HCT116 (cell line): Measurements from ENCODE around the gene HMGB3. TPM values are rescaled to one million over a fixed set of nuclear protein-coding genes. Genes with fewer than 3 reads are reported as not detected.

Experiments used
- ATAC-seq: fragments of 200-7000 bp; cut with Tn5 transposase; 2 replicates; pipeline ENCODE4 v1.9.1; 2020; ENCODE audit warnings: mild to moderate bottlenecking, moderate library complexity
- BruUV-seq: library from RNA; stranded (reverse); fragments of 400-500 nt; replicated peaks from 2 replicates; lab custom pipeline; 2021; lab: Mats Ljungman, UMichigan
- CTCF ChIA-PET: fragments of 300-600 bp; sonication (Branson Sonifier 250); formaldehyde crosslinking; loops from one replicate; lab custom pipeline; 2021; ENCODE audit warnings: antibody characterized with exemption; lab: Charles Lee
- POLR2A ChIA-PET: fragments of 300-600, 350-600 bp; sonication (Branson Sonifier 250); formaldehyde crosslinking; loops from one replicate; lab custom pipeline; 2021; ENCODE audit warnings: antibody characterized with exemption; lab: Charles Lee
- RAD21 ChIA-PET, 2 experiments: fragments of 300-600 bp; sonication (Branson Sonifier 250); formaldehyde crosslinking; loops; one replicate each; lab custom pipeline; 2023; ENCODE audit warnings: low total read pairs in 2 of 2; ENCODE audit not compliant: uncharacterized antibody in 2 of 2, unreplicated experiment in 2 of 2, low non-redundant PET in 1 of 2; lab: Charles Lee
- DNase-seq: peaks from one replicate; pipeline ENCODE4 v3.0.0-alpha.2; 2010; ENCODE audit warnings: low read depth, low spot score
- H2AFZ ChIP-seq: fragments of 200-600 bp; shearing (Covaris generic), sonication (generic); 2 replicates; pipeline ENCODE4 v1.6.1; 2017; ENCODE audit warnings: low read depth, mixed run types, mixed read lengths, antibody characterized with exemption, low read length; ENCODE audit not compliant: poor library complexity, severe bottlenecking
- H3K27ac ChIP-seq: 2 replicates; pipeline ENCODE4 v1.5.1; 2012; ENCODE audit warnings: low read depth, low read length
- H3K27me3 ChIP-seq: fragments of 200-600 bp; sonication (generic); 2 replicates; pipeline ENCODE4 v1.6.1; 2016; ENCODE audit warnings: mixed run types, low read length, mixed read lengths; ENCODE audit not compliant: insufficient read depth
- H3K36me3 ChIP-seq, 2 experiments: fragments of 200-500 bp in 1 of 2; fragments of 200-600 bp in 1 of 2; sonication (Bioruptor generic) in 1 of 2; sonication (generic) in 1 of 2; 2 replicates each; pipeline versions ENCODE4 v1.5.1 to v1.6.1; 2014 to 2016; ENCODE audit warnings: low read length in 2 of 2, inconsistent platforms in 1 of 2, mixed read lengths in 1 of 2, mixed run types in 1 of 2; ENCODE audit not compliant: insufficient read depth in 2 of 2, control insufficient read depth in 1 of 2
- H3K4me1 ChIP-seq, 2 experiments: fragments of 200-600 bp in 1 of 2; sonication (generic) in 1 of 2; 2 replicates each; pipeline versions ENCODE4 v1.5.1 to v1.6.1; 2012 to 2017; ENCODE audit warnings: low read length in 2 of 2, inconsistent platforms in 1 of 2, mild to moderate bottlenecking in 1 of 2, mixed read lengths in 1 of 2, mixed run types in 1 of 2, moderate library complexity in 1 of 2; ENCODE audit not compliant: insufficient read depth in 2 of 2, control insufficient read depth in 1 of 2
- H3K4me2 ChIP-seq: fragments of 200-600 bp; sonication (generic); 2 replicates; pipeline ENCODE4 v1.6.1; 2017; ENCODE audit warnings: mixed run types, low read length, mixed read lengths
- H3K4me3 ChIP-seq, 2 experiments: fragments of 200-600 bp in 1 of 2; sonication (generic) in 1 of 2; replicated peaks in 1 of 2; 2 replicates each; pipeline ENCODE4 v1.5.1; 2011 to 2016; ENCODE audit warnings: low read length in 2 of 2, control low read depth in 1 of 2, low read depth in 1 of 2, mild to moderate bottlenecking in 1 of 2, mixed read lengths in 1 of 2, mixed run types in 1 of 2
- H3K79me2 ChIP-seq: fragments of 200-600 bp; sonication (generic); 2 replicates; pipeline ENCODE4 v1.6.1; 2017; ENCODE audit warnings: mild to moderate bottlenecking, mixed run types, low read length, moderate library complexity, mixed read lengths; ENCODE audit not compliant: insufficient read depth
- H3K9ac ChIP-seq: fragments of 200-600 bp; sonication (generic); 2 replicates; pipeline ENCODE4 v1.6.1; 2016; ENCODE audit warnings: low read length, mixed read lengths
- H3K9me2 ChIP-seq: fragments of 200-600 bp; sonication (generic), shearing (Covaris generic); 2 replicates; pipeline ENCODE4 v1.6.1; 2017; ENCODE audit warnings: mixed run types, mild to moderate bottlenecking, moderate library complexity; ENCODE audit not compliant: insufficient read depth
- H3K9me3 ChIP-seq, 2 experiments: fragments of 200-500 bp in 1 of 2; fragments of 200-600 bp in 1 of 2; sonication (Bioruptor generic) in 1 of 2; sonication (generic) in 1 of 2; 2 replicates each; pipeline ENCODE4 v1.6.1; 2014 to 2017; ENCODE audit warnings: low read length in 2 of 2, mixed read lengths in 2 of 2, inconsistent platforms in 1 of 2, low read depth in 1 of 2, mild to moderate bottlenecking in 1 of 2, mixed run types in 1 of 2, moderate library complexity in 1 of 2; ENCODE audit not compliant: control insufficient read depth in 1 of 2, insufficient read depth in 1 of 2
- H4K20me1 ChIP-seq: fragments of 200-600 bp; sonication (generic), shearing (Covaris generic); 2 replicates; pipeline ENCODE4 v1.6.1; 2017; ENCODE audit warnings: mixed run types, mild to moderate bottlenecking, moderate library complexity; ENCODE audit not compliant: insufficient read depth
- ATF3 ChIP-seq: IDR thresholded peaks from 2 replicates; pipeline ENCODE4 v1.6.1; 2012
- CEBPB ChIP-seq: IDR thresholded peaks from 2 replicates; pipeline ENCODE4 v1.6.1; 2012; ENCODE audit warnings: low read depth
- EGR1 ChIP-seq: IDR thresholded peaks from 2 replicates; pipeline ENCODE4 v1.6.1; 2012; ENCODE audit warnings: low read depth
- ELF1 ChIP-seq: IDR thresholded peaks from 2 replicates; pipeline ENCODE4 v1.6.1; 2012; ENCODE audit warnings: low read depth, borderline replicate concordance
- EZH2 ChIP-seq: fragments of 200-600 bp; sonication (generic); IDR thresholded peaks from 2 replicates; pipeline ENCODE4 v1.6.1; 2017; ENCODE audit warnings: antibody characterized with exemption, mixed run types
- EZH2phosphoT487 ChIP-seq: fragments of 200-600 bp; IDR thresholded peaks from 2 replicates; pipeline ENCODE4 v1.6.1; 2018; ENCODE audit warnings: antibody characterized with exemption, borderline replicate concordance
- FOSL1 ChIP-seq: IDR thresholded peaks from 2 replicates; pipeline ENCODE4 v1.6.1; 2012; ENCODE audit warnings: low read depth
- RAD21 ChIP-seq: IDR thresholded peaks from 2 replicates; pipeline ENCODE4 v1.6.1; 2012; ENCODE audit warnings: low read depth, mild to moderate bottlenecking
- REST ChIP-seq: IDR thresholded peaks from 2 replicates; pipeline ENCODE4 v1.6.1; 2012; ENCODE audit warnings: low read depth
- SIN3A ChIP-seq: IDR thresholded peaks from 2 replicates; pipeline ENCODE4 v1.6.1; 2012; ENCODE audit warnings: low read depth
- SRF ChIP-seq: IDR thresholded peaks from 2 replicates; pipeline ENCODE4 v1.6.1; 2012; ENCODE audit warnings: low read depth
- TCF7L2 ChIP-seq: IDR thresholded peaks from 2 replicates; pipeline ENCODE4 v1.7.0; 2011; ENCODE audit warnings: borderline replicate concordance, inconsistent platforms; ENCODE audit not compliant: insufficient read depth, insufficient read length; ENCODE audit errors: extremely low read depth
- YY1 ChIP-seq: IDR thresholded peaks from 2 replicates; pipeline ENCODE4 v1.6.1; 2011; ENCODE audit warnings: low read length, low read depth, moderate library complexity, mild to moderate bottlenecking; ENCODE audit not compliant: insufficient replicate concordance; ENCODE audit errors: extremely low read depth
- ZBTB33 ChIP-seq: IDR thresholded peaks from 2 replicates; pipeline ENCODE4 v1.6.1; 2011; ENCODE audit warnings: mild to moderate bottlenecking, low read length, moderate library complexity; ENCODE audit not compliant: insufficient replicate concordance; ENCODE audit errors: extremely low read depth
- ZFX ChIP-seq: fragments of 450-650 bp; IDR thresholded peaks from 2 replicates; pipeline ENCODE4 v1.6.1; 2017
- ZNF274 ChIP-seq: fragments of 200-500 bp; sonication (Bioruptor generic); IDR thresholded peaks from 2 replicates; pipeline ENCODE4 v1.6.1; 2014; ENCODE audit warnings: mild to moderate bottlenecking, low read depth, low read length, inconsistent platforms
- intact Hi-C: fragments of 100-400 bp; cut with micrococcal nuclease; formaldehyde crosslinking; loops from 2 replicates; pipeline ENCODE4 v1.10.0; 2022
- total RNA-seq: library from RNA; stranded (reverse); gene quantifications from one replicate; pipeline ENCODE4 v1.2.1, GENCODE V29; 2021; ENCODE audit not compliant: unreplicated experiment
- TF ChIP-seq, protein P1 (sequence below), 3 experiments: fragments of 200-600 bp in 1 of 3; sonication (generic) in 1 of 3; IDR thresholded peaks in 2 of 3; conservative IDR thresholded peaks in 1 of 3; 2 replicates each; pipeline ENCODE4 v1.5.1; 2012 to 2017; ENCODE audit warnings: low read depth in 2 of 3, low read length in 2 of 3, antibody characterized with exemption in 1 of 3, borderline replicate concordance in 1 of 3, control low read depth in 1 of 3, mild to moderate bottlenecking in 1 of 3, mixed read lengths in 1 of 3, mixed run types in 1 of 3, moderate library complexity in 1 of 3; ENCODE audit not compliant: insufficient read depth in 1 of 3

The HMGB3 gene
- total RNA-seq, 1 experiment from 2014 or later, result 116 TPM

GRCh38 chrX:150941580-150941979 is 41.6 kb upstream of the HMGB3 start:
- Histone ChIP-seq H3K36me3 (no peaks in the 10 kb centered on the region), H4K20me1 (no peaks in the 10 kb centered on the region), H3K9me3 (no peaks in the 10 kb centered on the region), H3K4me3 (no peak overlapping the region), H3K9ac (no peak overlapping the region), H3K79me2 (no peaks in the 10 kb centered on the region), H3K9me2 (no peaks in the 10 kb centered on the region), H3K4me1 (no peaks in the 10 kb centered on the region), H3K27me3 (no peaks in the 10 kb centered on the region), H3K4me2 (no peak overlapping the region), H3K27ac (no peak overlapping the region), H2AFZ (no peak overlapping the region)
- ChIA-PET CTCF (no interaction called here), RAD21 (no interaction called here), POLR2A (no interaction called here)
- intact Hi-C loops, result no loop called here
- BruUV-seq, result no TSS peak
- ATAC-seq, result no peak
- TF ChIP-seq RAD21 (no peak), TCF7L2 (no peak), ELF1 (no peak), EZH2 (no peak), SIN3A (no peak), FOSL1 (no peak), EZH2phosphoT487 (no peak), REST (no peak), YY1 (no peak), SRF (no peak), ZFX (no peak), ZNF274 (no peak), ATF3 (no peak), CEBPB (no peak), EGR1 (no peak), ZBTB33 (no peak)
- TF ChIP-seq, protein P1, sequence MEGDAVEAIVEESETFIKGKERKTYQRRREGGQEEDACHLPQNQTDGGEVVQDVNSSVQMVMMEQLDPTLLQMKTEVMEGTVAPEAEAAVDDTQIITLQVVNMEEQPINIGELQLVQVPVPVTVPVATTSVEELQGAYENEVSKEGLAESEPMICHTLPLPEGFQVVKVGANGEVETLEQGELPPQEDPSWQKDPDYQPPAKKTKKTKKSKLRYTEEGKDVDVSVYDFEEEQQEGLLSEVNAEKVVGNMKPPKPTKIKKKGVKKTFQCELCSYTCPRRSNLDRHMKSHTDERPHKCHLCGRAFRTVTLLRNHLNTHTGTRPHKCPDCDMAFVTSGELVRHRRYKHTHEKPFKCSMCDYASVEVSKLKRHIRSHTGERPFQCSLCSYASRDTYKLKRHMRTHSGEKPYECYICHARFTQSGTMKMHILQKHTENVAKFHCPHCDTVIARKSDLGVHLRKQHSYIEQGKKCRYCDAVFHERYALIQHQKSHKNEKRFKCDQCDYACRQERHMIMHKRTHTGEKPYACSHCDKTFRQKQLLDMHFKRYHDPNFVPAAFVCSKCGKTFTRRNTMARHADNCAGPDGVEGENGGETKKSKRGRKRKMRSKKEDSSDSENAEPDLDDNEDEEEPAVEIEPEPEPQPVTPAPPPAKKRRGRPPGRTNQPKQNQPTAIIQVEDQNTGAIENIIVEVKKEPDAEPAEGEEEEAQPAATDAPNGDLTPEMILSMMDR (IDR thresholded peaks at IDR 0.05 in 2 of 3, conservative IDR thresholded peaks at IDR 0.05 in 1 of 3; ENCODE audit: borderline replicate concordance in 1 of 3, insufficient read depth in 1 of 3, low read depth in 2 of 3, low read length in 2 of 3), result no peak
- DNase-seq, result no peak
